K562 (cell line): ENCODE results near the gene ENSA. TPM values are rescaled to one million over a fixed set of nuclear protein-coding genes. Genes with fewer than 3 reads are reported as not detected.
A peak's percentile ranks its signal among the peaks of the same experiment; 100 is the strongest.

Experiments used
- ARID2 ChIP-seq: fragments of 450-650 bp; IDR thresholded peaks from 2 replicates; pipeline ENCODE4 v1.6.1; 2017; ENCODE audit warnings: antibody characterized with exemption, mild to moderate bottlenecking
- CHCHD3 ChIP-seq: fragments of 250-450 bp; sonication (Bioruptor Pico); IDR thresholded peaks from 2 replicates; pipeline ENCODE4 v2.1.2; 2022; ENCODE audit warnings: mild to moderate bottlenecking
- CSDE1 ChIP-seq, 2 experiments: fragments of 450-650 bp; IDR thresholded peaks; 2 replicates each; pipeline ENCODE4 v1.6.1; 2016; ENCODE audit warnings: mild to moderate bottlenecking in 1 of 2
- FOSL1 ChIP-seq: fragments of 200-800 bp; sonication (Bioruptor generic); conservative IDR thresholded peaks from 2 replicates; pipeline ENCODE4 v1.6.1; 2016; ENCODE audit warnings: missing genetic modification characterization, missing compliant biosample characterization
- MGA ChIP-seq: fragments of 450-650 bp; IDR thresholded peaks from 2 replicates; pipeline ENCODE4 v1.6.1; 2016; ENCODE audit warnings: mild to moderate bottlenecking, moderate library complexity
- MTA1 ChIP-seq: fragments of 450-650 bp; IDR thresholded peaks from 2 replicates; pipeline ENCODE4 v1.6.1; 2017; ENCODE audit warnings: borderline replicate concordance
- PYGO2 ChIP-seq: fragments of 450-650 bp; IDR thresholded peaks from 2 replicates; pipeline ENCODE4 v1.6.1; 2016; ENCODE audit warnings: mild to moderate bottlenecking, missing genetic modification characterization, moderate library complexity, missing compliant biosample characterization
- SMAD2 ChIP-seq: fragments of 150-350 bp; IDR thresholded peaks from 2 replicates; pipeline ENCODE4 v1.6.1; 2014; ENCODE audit warnings: low read depth, mild to moderate bottlenecking, low read length
- SMAD3 ChIP-seq: fragments of 450-650 bp; formaldehyde crosslinking; conservative IDR thresholded peaks from 2 replicates; pipeline ENCODE4 v1.4.0; 2020; ENCODE audit warnings: mild to moderate bottlenecking
- STAT5B ChIP-seq: fragments of 250-450 bp; sonication (Bioruptor Pico); IDR thresholded peaks from 2 replicates; pipeline ENCODE4 v1.8.0; 2021; ENCODE audit warnings: mild to moderate bottlenecking, inconsistent platforms
- ZBTB9 ChIP-seq: fragments of 450-650 bp; formaldehyde crosslinking; IDR thresholded peaks from 2 replicates; pipeline ENCODE4 v1.4.0; 2020; ENCODE audit warnings: mild to moderate bottlenecking, moderate library complexity
- ZKSCAN8 ChIP-seq: fragments of 200-800 bp; sonication (Bioruptor generic); IDR thresholded peaks from 2 replicates; pipeline ENCODE4 v1.6.1; 2016; ENCODE audit warnings: missing genetic modification characterization, missing compliant biosample characterization
- ZNF696 ChIP-seq: fragments of 250-450 bp; sonication (Bioruptor Pico); conservative IDR thresholded peaks from 2 replicates; pipeline ENCODE4 v1.4.0; 2020; ENCODE audit warnings: mild to moderate bottlenecking, moderate library complexity
- ZNF740 ChIP-seq, 3 experiments: fragments of 200-800 bp in 1 of 3; sonication (Bioruptor generic) in 1 of 3; sonication (generic) in 1 of 3; formaldehyde crosslinking in 1 of 3; IDR thresholded peaks; 2 replicates each; pipeline versions ENCODE4 v1.6.1 to v1.8.0; 2016 to 2022; ENCODE audit warnings: mild to moderate bottlenecking in 2 of 3, missing compliant biosample characterization in 2 of 3, missing genetic modification characterization in 2 of 3, missing genetic modification reagents in 1 of 3
- polyA plus RNA-seq, 8 experiments: library from polyadenylated mRNA; depleted of rRNA in 4 of 8; stranded (reverse) in 5 of 8; unstranded in 3 of 8; fragments of >200 nt; fragmentation: Nextera tagmentation in 2 of 8; fragmentation: Illumina TruSeq in 1 of 8; extraction: Ambion mirVana in 2 of 8; extraction: Trizol in 1 of 8; gene quantifications; 2 replicates each; pipeline versions ENCODE4 v1.2.1 to v1.2.3, GENCODE V29; 2011 to 2014; ENCODE audit warnings: inconsistent platforms in 1 of 8, missing spikeins in 1 of 8
- total RNA-seq, 7 experiments: library from RNA; depleted of rRNA in 6 of 7; stranded (reverse); fragments of >200 nt in 6 of 7; fragmentation: Illumina TruSeq in 2 of 7; extraction: Trizol in 2 of 7; gene quantifications; 2 replicates each; pipeline versions ENCODE4 v1.2.1 to v1.2.3, GENCODE V29; 2011 to 2021; ENCODE audit warnings: low replicate concordance in 1 of 7

Gene ENSA
- total and polyA plus RNA-seq, 9 of the 15 experiments (the other 6 are each of a cell fraction or from before 2014, with no cell fraction given) = 68.1 to 605 (median 188) TPM

- TF ChIP-seq CSDE1 (IDR thresholded peaks at IDR 0.05) = peak in 1 of 2 experiments; percentile 24; a peak in 1 of 4 replicates
- TF ChIP-seq FOSL1 (tag) = 0 out of 2 replicates have a peak, but pooled peaks have one; percentile 9
- TF ChIP-seq ZNF696 (CRISPR knock-in tag) = no peak
- peak; percentile 47 for TF ChIP-seq MGA
- TF ChIP-seq MTA1 = no peak
- TF ChIP-seq SMAD3 (CRISPR knock-in tag) = no peak
- TF ChIP-seq ARID2 = no peak
- no peak for TF ChIP-seq ZKSCAN8 (CRISPR knock-in tag)
- no peak for TF ChIP-seq ZNF740 (CRISPR knock-in tag; IDR thresholded peaks at IDR 0.05)
- TF ChIP-seq ZNF740 (tag; IDR thresholded peaks at IDR 0.05) = no peak
- TF ChIP-seq ZBTB9 (CRISPR knock-in tag) = peak; percentile 62; the same call in 1 of the 2 replicates
- TF ChIP-seq STAT5B = no peak
- TF ChIP-seq PYGO2 (tag) = no peak
- TF ChIP-seq CHCHD3 (CRISPR knock-in tag) = no peak; the same call in 1 of the 2 replicates
- no peak for TF ChIP-seq SMAD2
These were observed 49.3 kb downstream of the ENSA start (continued) for GRCh38 chr1:150579945-150580642.
